BE2C (cell line): ENCODE measurements around the gene TRIM25.

Source experiments
- DNase-seq: peaks from one replicate; pipeline ENCODE4 v3.0.0-alpha.2; 2020
- H3K27me3 ChIP-seq: fragments of 250-450 bp; sonication (Bioruptor Pico); 2 replicates; pipeline ENCODE4 v1.5.1; 2020; ENCODE audit warnings: mild to moderate bottlenecking
- H3K36me3 ChIP-seq: fragments of 250-450 bp; sonication (Bioruptor Pico); 2 replicates; pipeline ENCODE4 v1.5.1; 2020; ENCODE audit warnings: mild to moderate bottlenecking
- H3K4me1 ChIP-seq: fragments of 250-450 bp; sonication (Bioruptor Pico); 2 replicates; pipeline ENCODE4 v1.5.1; 2020
- H3K4me3 ChIP-seq: 2 replicates; pipeline ENCODE4 v1.5.1; 2011; ENCODE audit warnings: low read depth, low read length
- H3K9me3 ChIP-seq: fragments of 250-450 bp; sonication (Bioruptor Pico); 2 replicates; pipeline ENCODE4 v1.5.1; 2020
- CTCF ChIP-seq: IDR thresholded peaks from 2 replicates; pipeline ENCODE4 v1.5.1; 2012; ENCODE audit warnings: mild to moderate bottlenecking, low read depth, low read length

TRIM25 gene

GRCh38 chr17:56847106-56847505, 66.7 kb downstream of the TRIM25 start:
- Histone ChIP-seq H3K36me3 (no peaks in the 10 kb centered on the region), H3K27me3 (peaks cover 57% of the 10 kb centered on the region), H3K4me3 (no peak overlapping the region), H3K9me3 (no peaks in the 10 kb centered on the region), H3K4me1 (no peaks in the 10 kb centered on the region)
- no peak for DNase-seq
- no peak for TF ChIP-seq CTCF

GRCh38 chr17:56845934-56846333, 67.9 kb downstream of the TRIM25 start:
- DNase-seq, result no peak
- H3K36me3 ChIP-seq, result no peaks in the 10 kb centered on the region
- no peak overlapping the region for H3K4me3 ChIP-seq
- no peaks in the 10 kb centered on the region for H3K9me3 ChIP-seq
- no peak for TF ChIP-seq CTCF
- peaks cover 55% of the 10 kb centered on the region for H3K27me3 ChIP-seq
- no peaks in the 10 kb centered on the region for H3K4me1 ChIP-seq

- Histone ChIP-seq H3K9me3 (no peaks in the 10 kb centered on the region), H3K27me3 (peaks cover 62% of the 10 kb centered on the region), H3K4me1 (no peaks in the 10 kb centered on the region), H3K4me3 (no peak overlapping the region), H3K36me3 (no peaks in the 10 kb centered on the region)
- DNase-seq, result no peak
- no peak for TF ChIP-seq CTCF
Measured at GRCh38 chr17:56842577-56842976, 71.3 kb downstream of the TRIM25 start.

GRCh38 chr17:56838687-56839086, 75.2 kb downstream of the TRIM25 start:
- Histone ChIP-seq H3K9me3 (peaks cover 7% of the 10 kb centered on the region), H3K27me3 (peaks cover 72% of the 10 kb centered on the region), H3K4me1 (no peaks in the 10 kb centered on the region; the same call in 1 of the 2 replicates), H3K4me3 (no peak overlapping the region), H3K36me3 (no peaks in the 10 kb centered on the region)
- no peak for TF ChIP-seq CTCF
- DNase-seq, result no peak
